MCF 10A (cell line): ENCODE measurements around the gene NAPB. TPM values are rescaled to one million over a fixed set of nuclear protein-coding genes. Genes with fewer than 3 reads are reported as not detected.

Source experiments
- BruUV-seq: library from RNA; stranded (reverse); fragments of 400-500 nt; replicated peaks from 2 replicates; lab custom pipeline; 2021; lab: Mats Ljungman, UMichigan
- CTCF ChIA-PET: fragments of 300-600 bp; sonication (Branson Sonifier 250); formaldehyde crosslinking; extraction: SDS; loops from one replicate; lab custom pipeline; 2021; ENCODE audit warnings: antibody characterized with exemption, inconsistent platforms; lab: Yijun Ruan, JAX
- POLR2A ChIA-PET: fragments of 300-600, 350-650 bp; sonication (Branson Sonifier 250); formaldehyde crosslinking; extraction: SDS; loops from one replicate; lab custom pipeline; 2020; ENCODE audit warnings: antibody characterized with exemption, inconsistent platforms; lab: Yijun Ruan, JAX
- DNase-seq: peaks from one replicate; pipeline ENCODE4 v3.0.0-alpha.2; 2018; ENCODE audit not compliant: unreplicated experiment
- H3K27ac Mint-ChIP-seq: one replicate; pipeline ENCODE4 v1.8.0; 2022; ENCODE audit warnings: mild to moderate bottlenecking, low read depth, mixed read lengths; ENCODE audit not compliant: unreplicated experiment
- H3K27me3 Mint-ChIP-seq: one replicate; pipeline ENCODE4 v1.8.0; 2022; ENCODE audit warnings: mixed read lengths; ENCODE audit not compliant: insufficient read depth, unreplicated experiment
- H3K36me3 Mint-ChIP-seq: one replicate; pipeline ENCODE4 v1.8.0; 2022; ENCODE audit warnings: mild to moderate bottlenecking, moderate library complexity, mixed read lengths; ENCODE audit not compliant: insufficient read depth, unreplicated experiment
- H3K4me1 Mint-ChIP-seq: one replicate; pipeline ENCODE4 v1.8.0; 2022; ENCODE audit warnings: mixed read lengths; ENCODE audit not compliant: insufficient read depth, unreplicated experiment
- H3K4me3 Mint-ChIP-seq: one replicate; pipeline ENCODE4 v1.8.0; 2022; ENCODE audit warnings: mild to moderate bottlenecking, moderate library complexity, mixed read lengths; ENCODE audit not compliant: unreplicated experiment
- H3K9me3 Mint-ChIP-seq: one replicate; pipeline ENCODE4 v1.8.0; 2022; ENCODE audit warnings: mixed read lengths; ENCODE audit not compliant: unreplicated experiment
- intact Hi-C: fragments of 100-400 bp; cut with micrococcal nuclease; formaldehyde crosslinking; loops from 2 replicates; pipeline ENCODE4 v1.14.1; 2022
- total RNA-seq: library from RNA; stranded (reverse); gene quantifications from 2 replicates; pipeline ENCODE4 v1.2.3, GENCODE V29; 2022
- TF ChIP-seq, protein P1 (sequence below): fragments of 200-600 bp; IDR thresholded peaks from one replicate; pipeline ENCODE4 v1.8.0; 2022; ENCODE audit warnings: antibody characterized with exemption, mild to moderate bottlenecking; ENCODE audit not compliant: unreplicated experiment

Gene NAPB
- total RNA-seq, 1 experiment from 2014 or later, result 9.6 TPM

DNA sequence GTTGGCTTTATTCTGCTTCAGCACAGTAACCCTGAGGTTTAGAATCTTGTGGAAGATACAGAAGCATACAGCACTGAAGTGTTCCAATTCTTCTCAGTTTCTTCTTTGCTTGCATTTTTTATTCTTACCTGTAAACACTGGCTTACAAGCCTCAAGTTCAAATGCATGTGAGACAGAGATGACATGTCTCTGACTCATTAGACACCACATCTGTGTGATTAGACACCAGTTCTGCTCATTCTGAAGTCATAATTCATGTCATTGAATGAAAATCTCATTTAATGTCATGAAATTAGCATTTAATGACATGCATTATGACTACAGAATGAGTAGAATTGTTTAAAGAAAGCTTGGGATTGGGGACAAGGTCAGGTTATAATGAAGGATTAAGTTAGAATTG is 53.5 kb downstream of the NAPB start:
- Mint-ChIP-seq H3K36me3 (peaks cover 76% of the 10 kb centered on the region), H3K27ac (no peak overlapping the region), H3K4me3 (no peak overlapping the region), H3K27me3 (no peaks in the 10 kb centered on the region), H3K4me1 (peaks cover 38% of the 10 kb centered on the region), H3K9me3 (no peaks in the 10 kb centered on the region)
- DNase-seq, result no peak
- TF ChIP-seq, protein P1, sequence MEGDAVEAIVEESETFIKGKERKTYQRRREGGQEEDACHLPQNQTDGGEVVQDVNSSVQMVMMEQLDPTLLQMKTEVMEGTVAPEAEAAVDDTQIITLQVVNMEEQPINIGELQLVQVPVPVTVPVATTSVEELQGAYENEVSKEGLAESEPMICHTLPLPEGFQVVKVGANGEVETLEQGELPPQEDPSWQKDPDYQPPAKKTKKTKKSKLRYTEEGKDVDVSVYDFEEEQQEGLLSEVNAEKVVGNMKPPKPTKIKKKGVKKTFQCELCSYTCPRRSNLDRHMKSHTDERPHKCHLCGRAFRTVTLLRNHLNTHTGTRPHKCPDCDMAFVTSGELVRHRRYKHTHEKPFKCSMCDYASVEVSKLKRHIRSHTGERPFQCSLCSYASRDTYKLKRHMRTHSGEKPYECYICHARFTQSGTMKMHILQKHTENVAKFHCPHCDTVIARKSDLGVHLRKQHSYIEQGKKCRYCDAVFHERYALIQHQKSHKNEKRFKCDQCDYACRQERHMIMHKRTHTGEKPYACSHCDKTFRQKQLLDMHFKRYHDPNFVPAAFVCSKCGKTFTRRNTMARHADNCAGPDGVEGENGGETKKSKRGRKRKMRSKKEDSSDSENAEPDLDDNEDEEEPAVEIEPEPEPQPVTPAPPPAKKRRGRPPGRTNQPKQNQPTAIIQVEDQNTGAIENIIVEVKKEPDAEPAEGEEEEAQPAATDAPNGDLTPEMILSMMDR, result no peak
- ChIA-PET CTCF (interaction anchor here (0.6 to 1.6 kb wide), 5 partner anchors 9 to 676 kb away, joined by 3 to 5 read pairs (median 3); no protein-coding TSS in a partner anchor), POLR2A (interaction anchor here (0.9 to 12.7 kb wide), 12 partner anchors 10 to 994 kb away, joined by 3 to 261 read pairs (median 6); partner anchors contain the start of genes NAPB and NXT1)
- intact Hi-C loops, result no loop called here
- BruUV-seq, result no TSS peak

DNA sequence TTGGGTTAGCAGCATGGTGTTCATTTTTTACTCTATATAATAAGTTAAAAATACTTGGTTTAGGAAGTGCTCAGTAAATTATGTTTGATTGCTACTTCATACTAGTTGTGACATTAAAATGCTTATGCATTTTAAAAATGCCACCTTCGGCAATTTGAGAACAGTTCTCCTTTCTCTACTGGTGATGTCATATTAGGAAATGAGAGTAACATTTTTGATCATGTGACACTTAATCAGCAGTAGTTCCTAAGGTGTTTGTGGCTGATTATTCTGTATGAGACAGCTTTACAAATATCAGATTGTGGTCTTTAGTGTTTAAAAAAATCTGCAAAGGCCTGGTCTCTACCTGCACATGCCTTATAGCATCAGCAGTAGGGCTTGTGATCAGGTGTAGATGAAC is 54.9 kb downstream of the NAPB start:
- Mint-ChIP-seq H3K9me3 (no peaks in the 10 kb centered on the region), H3K4me3 (peak overlapping the region; percentile 40), H3K36me3 (peaks cover 68% of the 10 kb centered on the region), H3K27ac (no peak overlapping the region), H3K27me3 (no peaks in the 10 kb centered on the region), H3K4me1 (peaks cover 39% of the 10 kb centered on the region)
- ChIA-PET CTCF (interaction anchor here (1.0 to 1.3 kb wide), 3 partner anchors 49 to 675 kb away, joined by 4 to 5 read pairs (median 4); no protein-coding TSS in a partner anchor), POLR2A (interaction anchor here (0.7 to 12.7 kb wide), 9 partner anchors 9 to 675 kb away, joined by 3 to 261 read pairs (median 4); partner anchors contain the start of genes NAPB and NXT1)
- TF ChIP-seq, protein P1, result no peak
- BruUV-seq, result no TSS peak
- intact Hi-C loops, result no loop called here
- no peak for DNase-seq

DNA sequence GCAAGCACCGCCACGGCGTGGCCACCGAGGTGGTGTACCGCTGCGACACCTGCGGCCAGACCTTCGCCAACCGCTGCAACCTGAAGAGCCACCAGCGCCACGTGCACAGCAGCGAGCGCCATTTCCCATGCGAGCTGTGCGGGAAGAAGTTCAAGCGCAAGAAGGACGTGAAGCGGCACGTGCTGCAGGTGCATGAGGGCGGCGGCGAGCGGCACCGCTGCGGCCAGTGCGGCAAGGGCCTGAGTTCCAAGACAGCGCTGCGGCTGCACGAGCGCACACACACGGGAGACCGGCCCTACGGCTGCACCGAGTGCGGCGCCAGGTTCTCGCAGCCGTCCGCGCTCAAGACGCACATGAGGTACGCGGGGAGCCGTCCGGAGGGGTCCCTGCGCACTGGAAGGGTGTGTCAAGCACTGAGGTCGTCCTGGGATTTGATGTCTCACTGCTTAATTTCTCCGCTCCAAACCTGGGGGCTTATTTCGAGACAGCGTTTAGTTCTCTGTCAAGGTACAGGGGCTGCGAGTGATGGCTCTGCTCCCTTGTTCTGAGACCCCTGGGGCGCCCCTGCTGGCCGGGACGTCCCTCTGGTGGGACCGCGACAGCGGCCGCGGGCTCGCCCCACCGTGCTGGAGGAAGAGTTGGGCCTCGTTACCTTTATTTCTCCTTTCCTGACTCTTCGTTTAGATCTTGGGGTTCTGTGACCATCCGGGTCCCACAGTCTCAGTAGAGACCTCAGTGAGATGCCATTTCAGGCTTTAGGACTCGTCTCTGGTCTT is 55.7 kb downstream of the NAPB start:
- intact Hi-C loops, result no loop called here
- H3K4me3 Mint-ChIP-seq, result peak overlapping the region; percentile 40
- H3K9me3 Mint-ChIP-seq, result no peaks in the 10 kb centered on the region
- no TSS peak for BruUV-seq
- POLR2A ChIA-PET, result interaction anchor here (0.9 to 12.7 kb wide), 6 partner anchors 8 to 674 kb away, joined by 3 to 261 read pairs (median 16); partner anchors contain the start of genes NAPB and NXT1
- no peaks in the 10 kb centered on the region for H3K27me3 Mint-ChIP-seq
- DNase-seq, result no peak
- CTCF ChIA-PET, result no interaction called here
- TF ChIP-seq, protein P1, result no peak
- peaks cover 60% of the 10 kb centered on the region for H3K36me3 Mint-ChIP-seq
- peaks cover 39% of the 10 kb centered on the region for H3K4me1 Mint-ChIP-seq
- H3K27ac Mint-ChIP-seq, result peak overlapping the region; percentile 89

DNA sequence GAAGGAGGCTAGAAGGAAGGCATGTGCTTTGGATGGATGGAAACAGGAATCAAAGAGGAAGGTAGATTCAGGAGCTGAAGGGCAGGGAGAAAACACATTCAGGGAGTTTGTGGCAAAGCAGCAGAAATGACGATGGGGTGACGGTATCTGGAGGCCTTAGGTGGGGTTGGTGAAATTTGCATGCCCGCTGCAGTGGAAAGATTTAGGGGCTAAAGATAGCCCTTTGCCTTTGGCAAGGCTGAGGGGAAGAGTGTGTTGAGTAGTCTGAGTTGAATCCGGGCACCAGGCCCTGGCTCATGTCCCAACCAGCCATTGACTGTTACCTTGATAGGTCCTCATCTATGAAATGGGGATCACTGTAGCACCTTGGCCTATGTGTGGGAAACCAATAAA is 58.0 kb downstream of the NAPB start:
- no peaks in the 10 kb centered on the region for H3K27me3 Mint-ChIP-seq
- intact Hi-C loops, result loop anchor here (5.0 kb wide), 1 partner anchor 59 kb away; the partner anchor contains the start of gene NAPB
- peaks cover 39% of the 10 kb centered on the region for H3K4me1 Mint-ChIP-seq
- peaks cover 36% of the 10 kb centered on the region for H3K36me3 Mint-ChIP-seq
- POLR2A ChIA-PET, result interaction anchor here (0.6 to 12.7 kb wide), 5 partner anchors 13 to 676 kb away, joined by 3 to 261 read pairs (median 6); partner anchors contain the start of genes NAPB and NXT1
- CTCF ChIA-PET, result interaction anchor here (0.6 to 1.1 kb wide), 4 partner anchors 18 to 867 kb away, joined by 3 to 6 read pairs (median 4); no protein-coding TSS in a partner anchor
- no peaks in the 10 kb centered on the region for H3K9me3 Mint-ChIP-seq
- TSS peak; percentile 26 for BruUV-seq
- DNase-seq, result no peak
- peak overlapping the region; percentile 84 for H3K4me3 Mint-ChIP-seq
- peak overlapping the region; percentile 87 for H3K27ac Mint-ChIP-seq
- TF ChIP-seq, protein P1, result no peak
